HCT116 (cell line): ENCODE results near the gene CDK19. TPM values are rescaled to one million over a fixed set of nuclear protein-coding genes. Genes with fewer than 3 reads are reported as not detected.

ENCODE experiments used
- ATAC-seq: fragments of 200-7000 bp; cut with Tn5 transposase; 2 replicates; pipeline ENCODE4 v1.9.1; 2020; ENCODE audit warnings: mild to moderate bottlenecking, moderate library complexity
- BruUV-seq: library from RNA; stranded (reverse); fragments of 400-500 nt; replicated peaks from 2 replicates; lab custom pipeline; 2021; lab: Mats Ljungman, UMichigan
- CTCF ChIA-PET: fragments of 300-600 bp; sonication (Branson Sonifier 250); formaldehyde crosslinking; loops from one replicate; lab custom pipeline; 2021; ENCODE audit warnings: antibody characterized with exemption; lab: Charles Lee
- POLR2A ChIA-PET: fragments of 300-600, 350-600 bp; sonication (Branson Sonifier 250); formaldehyde crosslinking; loops from one replicate; lab custom pipeline; 2021; ENCODE audit warnings: antibody characterized with exemption; lab: Charles Lee
- RAD21 ChIA-PET, 2 experiments: fragments of 300-600 bp; sonication (Branson Sonifier 250); formaldehyde crosslinking; loops; one replicate each; lab custom pipeline; 2023; ENCODE audit warnings: low total read pairs in 2 of 2; ENCODE audit not compliant: uncharacterized antibody in 2 of 2, unreplicated experiment in 2 of 2, low non-redundant PET in 1 of 2; lab: Charles Lee
- DNase-seq: peaks from one replicate; pipeline ENCODE4 v3.0.0-alpha.2; 2010; ENCODE audit warnings: low read depth, low spot score
- H2AFZ ChIP-seq: fragments of 200-600 bp; shearing (Covaris generic), sonication (generic); 2 replicates; pipeline ENCODE4 v1.6.1; 2017; ENCODE audit warnings: low read depth, mixed run types, mixed read lengths, antibody characterized with exemption, low read length; ENCODE audit not compliant: poor library complexity, severe bottlenecking
- H3K27ac ChIP-seq: 2 replicates; pipeline ENCODE4 v1.5.1; 2012; ENCODE audit warnings: low read depth, low read length
- H3K27me3 ChIP-seq: fragments of 200-600 bp; sonication (generic); 2 replicates; pipeline ENCODE4 v1.6.1; 2016; ENCODE audit warnings: mixed run types, low read length, mixed read lengths; ENCODE audit not compliant: insufficient read depth
- H3K36me3 ChIP-seq, 2 experiments: fragments of 200-500 bp in 1 of 2; fragments of 200-600 bp in 1 of 2; sonication (Bioruptor generic) in 1 of 2; sonication (generic) in 1 of 2; 2 replicates each; pipeline versions ENCODE4 v1.5.1 to v1.6.1; 2014 to 2016; ENCODE audit warnings: low read length in 2 of 2, inconsistent platforms in 1 of 2, mixed read lengths in 1 of 2, mixed run types in 1 of 2; ENCODE audit not compliant: insufficient read depth in 2 of 2, control insufficient read depth in 1 of 2
- H3K4me1 ChIP-seq, 2 experiments: fragments of 200-600 bp in 1 of 2; sonication (generic) in 1 of 2; 2 replicates each; pipeline versions ENCODE4 v1.5.1 to v1.6.1; 2012 to 2017; ENCODE audit warnings: low read length in 2 of 2, inconsistent platforms in 1 of 2, mild to moderate bottlenecking in 1 of 2, mixed read lengths in 1 of 2, mixed run types in 1 of 2, moderate library complexity in 1 of 2; ENCODE audit not compliant: insufficient read depth in 2 of 2, control insufficient read depth in 1 of 2
- H3K4me2 ChIP-seq: fragments of 200-600 bp; sonication (generic); 2 replicates; pipeline ENCODE4 v1.6.1; 2017; ENCODE audit warnings: mixed run types, low read length, mixed read lengths
- H3K4me3 ChIP-seq, 2 experiments: fragments of 200-600 bp in 1 of 2; sonication (generic) in 1 of 2; replicated peaks in 1 of 2; 2 replicates each; pipeline ENCODE4 v1.5.1; 2011 to 2016; ENCODE audit warnings: low read length in 2 of 2, control low read depth in 1 of 2, low read depth in 1 of 2, mild to moderate bottlenecking in 1 of 2, mixed read lengths in 1 of 2, mixed run types in 1 of 2
- H3K79me2 ChIP-seq: fragments of 200-600 bp; sonication (generic); 2 replicates; pipeline ENCODE4 v1.6.1; 2017; ENCODE audit warnings: mild to moderate bottlenecking, mixed run types, low read length, moderate library complexity, mixed read lengths; ENCODE audit not compliant: insufficient read depth
- H3K9ac ChIP-seq: fragments of 200-600 bp; sonication (generic); 2 replicates; pipeline ENCODE4 v1.6.1; 2016; ENCODE audit warnings: low read length, mixed read lengths
- H3K9me2 ChIP-seq: fragments of 200-600 bp; sonication (generic), shearing (Covaris generic); 2 replicates; pipeline ENCODE4 v1.6.1; 2017; ENCODE audit warnings: mixed run types, mild to moderate bottlenecking, moderate library complexity; ENCODE audit not compliant: insufficient read depth
- H3K9me3 ChIP-seq, 2 experiments: fragments of 200-500 bp in 1 of 2; fragments of 200-600 bp in 1 of 2; sonication (Bioruptor generic) in 1 of 2; sonication (generic) in 1 of 2; 2 replicates each; pipeline ENCODE4 v1.6.1; 2014 to 2017; ENCODE audit warnings: low read length in 2 of 2, mixed read lengths in 2 of 2, inconsistent platforms in 1 of 2, low read depth in 1 of 2, mild to moderate bottlenecking in 1 of 2, mixed run types in 1 of 2, moderate library complexity in 1 of 2; ENCODE audit not compliant: control insufficient read depth in 1 of 2, insufficient read depth in 1 of 2
- H4K20me1 ChIP-seq: fragments of 200-600 bp; sonication (generic), shearing (Covaris generic); 2 replicates; pipeline ENCODE4 v1.6.1; 2017; ENCODE audit warnings: mixed run types, mild to moderate bottlenecking, moderate library complexity; ENCODE audit not compliant: insufficient read depth
- ATF3 ChIP-seq: IDR thresholded peaks from 2 replicates; pipeline ENCODE4 v1.6.1; 2012
- CBX3 ChIP-seq: IDR thresholded peaks from 2 replicates; pipeline ENCODE4 v1.6.1; 2012; ENCODE audit warnings: low read depth
- EGR1 ChIP-seq: IDR thresholded peaks from 2 replicates; pipeline ENCODE4 v1.6.1; 2012; ENCODE audit warnings: low read depth
- MAX ChIP-seq: IDR thresholded peaks from 2 replicates; pipeline ENCODE4 v1.6.1; 2012
- POLR2A ChIP-seq: IDR thresholded peaks from 2 replicates; pipeline ENCODE4 v1.7.0; 2011; ENCODE audit warnings: borderline replicate concordance; ENCODE audit not compliant: insufficient read depth, insufficient read length; ENCODE audit errors: extremely low read depth
- POLR2AphosphoS5 ChIP-seq: IDR thresholded peaks from 2 replicates; pipeline ENCODE4 v1.6.1; 2011; ENCODE audit warnings: mild to moderate bottlenecking, low read depth, low read length, moderate library complexity
- REST ChIP-seq: IDR thresholded peaks from 2 replicates; pipeline ENCODE4 v1.6.1; 2012; ENCODE audit warnings: low read depth
- SIN3A ChIP-seq: IDR thresholded peaks from 2 replicates; pipeline ENCODE4 v1.6.1; 2012; ENCODE audit warnings: low read depth
- SP1 ChIP-seq: IDR thresholded peaks from 2 replicates; pipeline ENCODE4 v1.6.1; 2012; ENCODE audit warnings: low read depth
- SRF ChIP-seq: IDR thresholded peaks from 2 replicates; pipeline ENCODE4 v1.6.1; 2012; ENCODE audit warnings: low read depth
- TCF7L2 ChIP-seq: IDR thresholded peaks from 2 replicates; pipeline ENCODE4 v1.7.0; 2011; ENCODE audit warnings: borderline replicate concordance, inconsistent platforms; ENCODE audit not compliant: insufficient read depth, insufficient read length; ENCODE audit errors: extremely low read depth
- ZBTB33 ChIP-seq: IDR thresholded peaks from 2 replicates; pipeline ENCODE4 v1.6.1; 2011; ENCODE audit warnings: mild to moderate bottlenecking, low read length, moderate library complexity; ENCODE audit not compliant: insufficient replicate concordance; ENCODE audit errors: extremely low read depth
- ZFX ChIP-seq: fragments of 450-650 bp; IDR thresholded peaks from 2 replicates; pipeline ENCODE4 v1.6.1; 2017
- intact Hi-C: fragments of 100-400 bp; cut with micrococcal nuclease; formaldehyde crosslinking; loops from 2 replicates; pipeline ENCODE4 v1.10.0; 2022
- total RNA-seq: library from RNA; stranded (reverse); gene quantifications from one replicate; pipeline ENCODE4 v1.2.1, GENCODE V29; 2021; ENCODE audit not compliant: unreplicated experiment

Gene CDK19
- total RNA-seq, 1 experiment from 2014 or later, result 20.0 TPM

- TF ChIP-seq REST (no peak), POLR2A (no peak), ZFX (no peak), TCF7L2 (no peak), POLR2AphosphoS5 (no peak)
These were observed 194.2 kb downstream of the CDK19 start (continued) for GRCh38 chr6:110621061-110621460.

- Histone ChIP-seq H3K27me3 (no peaks in the 10 kb centered on the region), H3K9ac (no peak overlapping the region), H3K9me3 (no peaks in the 10 kb centered on the region), H3K27ac (no peak overlapping the region), H3K4me2 (no peak overlapping the region), H4K20me1 (no peaks in the 10 kb centered on the region), H3K4me3 (no peak overlapping the region), H3K9me2 (no peaks in the 10 kb centered on the region), H2AFZ (no peak overlapping the region), H3K36me3 (0 out of 4 replicates have a peak, but pooled peaks cover 0 to 2% of the 10 kb centered on the region in 2 experiments), H3K4me1 (peaks cover 5 to 12% of the 10 kb centered on the region in 2 experiments; a peak in 2 of 4 replicates), H3K79me2 (no peaks in the 10 kb centered on the region)
- TF ChIP-seq SIN3A (no peak), ATF3 (no peak), CBX3 (no peak), MAX (no peak), SRF (no peak), EGR1 (no peak), ZBTB33 (no peak), SP1 (no peak)
- RAD21 ChIA-PET, result no interaction called here
- ATAC-seq (no peak), DNase-seq (no peak)
- no TSS peak for BruUV-seq
- intact Hi-C loops, result no loop called here
- CTCF ChIA-PET, result no interaction called here
- POLR2A ChIA-PET, result no interaction called here
These were observed 195.2 kb downstream of the CDK19 start for GRCh38 chr6:110620065-110620464.
